GM23338 (cell line): ENCODE measurements around the gene CIAO3.

Experiments
- CREB1 ChIP-seq: fragments of 250-450 bp; sonication (Bioruptor Pico); IDR thresholded peaks from 2 replicates; pipeline ENCODE4 v1.5.0; 2020; ENCODE audit warnings: low read depth, mild to moderate bottlenecking, moderate library complexity
- CTCF ChIP-seq, 2 experiments: fragments of 200-600 bp in 1 of 2; sonication (generic) in 1 of 2; conservative IDR thresholded peaks; 2 replicates each; pipeline versions ENCODE4 v1.5.1 to v1.6.1; 2016 to 2017; ENCODE audit warnings: antibody characterized with exemption in 2 of 2, low read depth in 2 of 2, mild to moderate bottlenecking in 2 of 2, moderate library complexity in 1 of 2
- ETS1 ChIP-seq: IDR thresholded peaks from 2 replicates; pipeline ENCODE4 v1.6.1; 2016; ENCODE audit warnings: antibody characterized with exemption
- EZH2 ChIP-seq: fragments of 200-600 bp; sonication (generic); IDR thresholded peaks from one replicate; pipeline ENCODE4 v1.8.0; 2017; ENCODE audit warnings: antibody characterized with exemption, mild to moderate bottlenecking, low read depth; ENCODE audit not compliant: unreplicated experiment
- EZH2phosphoT487 ChIP-seq: fragments of 200-600 bp; sonication (generic); IDR thresholded peaks from one replicate; pipeline ENCODE4 v1.8.1; 2018; ENCODE audit warnings: antibody characterized with exemption; ENCODE audit not compliant: unreplicated experiment
- JUNB ChIP-seq: IDR thresholded peaks from one replicate; pipeline ENCODE4 v1.6.1; 2016; ENCODE audit warnings: antibody characterized with exemption; ENCODE audit not compliant: unreplicated experiment
- POLR2AphosphoS5 ChIP-seq: IDR thresholded peaks from 2 replicates; pipeline ENCODE4 v1.6.1; 2016; ENCODE audit warnings: antibody characterized with exemption, low read depth
- REST ChIP-seq: IDR thresholded peaks from one replicate; pipeline ENCODE4 v1.6.1; 2018; ENCODE audit warnings: antibody characterized with exemption; ENCODE audit not compliant: unreplicated experiment
- STAT1 ChIP-seq: IDR thresholded peaks from one replicate; pipeline ENCODE4 v1.6.1; 2016; ENCODE audit warnings: antibody characterized with exemption; ENCODE audit not compliant: unreplicated experiment
- ZNF114 ChIP-seq: fragments of 250-450 bp; sonication (Bioruptor Pico); IDR thresholded peaks from 2 replicates; pipeline ENCODE4 v1.5.0; 2020; ENCODE audit warnings: mild to moderate bottlenecking, moderate library complexity
- ZNF462 ChIP-seq: fragments of 250-450 bp; sonication (Bioruptor Pico); IDR thresholded peaks from 2 replicates; pipeline ENCODE4 v1.5.0; 2020; ENCODE audit warnings: mild to moderate bottlenecking, moderate library complexity

- no peak for TF ChIP-seq EZH2phosphoT487
- no peak for TF ChIP-seq REST
- no peak for TF ChIP-seq CTCF (conservative IDR thresholded peaks at IDR 0.05; ENCODE audit: low read depth in 2 of 2)
- no peak for TF ChIP-seq POLR2AphosphoS5
- no peak for TF ChIP-seq CREB1 (CRISPR knock-in tag)
- TF ChIP-seq EZH2 = no peak
- no peak for TF ChIP-seq ZNF114 (CRISPR knock-in tag)
- no peak for TF ChIP-seq STAT1
- TF ChIP-seq ZNF462 = no peak
- TF ChIP-seq JUNB = no peak
- no peak for TF ChIP-seq ETS1
Observed at GRCh38 chr16:716200-716568, 24.6 kb downstream of the CIAO3 start.
